Activated CD8-positive, alpha-beta memory T cell treated with anti-CD3 and anti-CD28 coated beads, Interleukin-2, amount 50 U/mL, for 1 hour (primary cell): ENCODE data around the gene ROBO2.

Source experiments
- DNase-seq: peaks from one replicate; pipeline ENCODE4 v3.0.0-alpha.2; 2020; ENCODE audit errors: extremely low read depth

Gene ROBO2

DNA sequence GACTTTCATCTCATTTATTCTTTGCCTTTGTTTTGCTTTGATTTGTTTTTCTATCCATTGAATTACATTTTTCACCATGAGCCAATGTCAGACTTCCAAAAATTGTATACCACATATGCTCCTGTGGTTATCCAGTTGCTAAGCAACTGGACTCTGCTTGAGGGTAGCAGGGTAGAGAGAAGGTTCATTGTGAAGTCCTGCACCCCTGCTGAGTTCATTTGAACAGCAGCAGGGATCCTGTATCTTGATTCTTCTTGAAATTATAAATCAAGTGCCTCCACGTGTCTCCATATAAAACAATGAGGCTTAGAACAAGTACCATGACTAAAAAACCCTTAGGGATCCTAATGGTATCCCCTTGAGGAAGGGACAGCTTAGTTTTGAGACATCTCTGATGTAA lies 449.3 kb downstream of the ROBO2 start:
- no peak for DNase-seq

- DNase-seq: no peak
Measured at GRCh38 chr3:77491961-77492360, 452.1 kb downstream of the ROBO2 start.

DNA sequence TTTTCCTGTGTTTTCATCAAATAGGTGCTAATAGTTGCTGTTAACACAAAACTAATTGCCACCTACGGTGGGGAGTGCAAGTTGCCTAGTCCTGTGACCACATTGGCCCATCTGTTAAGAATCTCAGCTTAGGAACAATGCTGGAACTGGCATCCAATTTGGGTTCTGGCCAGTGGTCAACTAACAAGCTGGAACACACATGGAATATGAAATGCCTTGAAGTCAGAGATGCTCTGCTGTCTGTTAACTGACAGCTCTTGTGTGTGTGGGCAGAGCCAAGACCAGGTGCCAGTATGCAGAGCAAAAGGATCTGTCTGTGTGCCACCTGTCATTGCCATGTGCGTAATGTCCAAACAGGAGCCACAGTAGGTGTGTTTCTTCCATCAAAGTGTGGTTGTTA lies 460.8 kb downstream of the ROBO2 start:
- no peak for DNase-seq

GRCh38 chr3:77506384-77506783 lies 466.5 kb downstream of the ROBO2 start:
- no peak for DNase-seq

DNA sequence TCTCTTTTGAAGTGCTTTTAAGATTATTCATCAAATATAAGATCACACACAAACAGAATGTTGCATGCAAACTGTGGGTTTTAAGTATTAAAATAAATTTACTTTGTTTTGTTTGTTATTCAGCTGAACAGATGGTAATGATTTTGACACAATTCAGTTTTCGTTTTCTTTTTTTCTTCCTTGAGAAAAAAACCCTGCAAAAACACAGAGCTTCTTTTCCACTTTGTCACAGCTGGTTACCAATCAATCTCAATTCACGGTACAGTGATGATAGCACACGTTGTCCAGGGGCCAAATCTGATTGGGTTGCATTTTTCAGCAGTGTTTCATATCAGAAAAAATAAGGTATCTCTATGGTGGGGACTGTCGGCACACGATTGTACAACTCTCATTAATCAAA lies 473.6 kb downstream of the ROBO2 start:
- DNase-seq: no peak

- DNase-seq: no peak
Measured at GRCh38 chr3:77514766-77515165, 474.9 kb downstream of the ROBO2 start.

DNA sequence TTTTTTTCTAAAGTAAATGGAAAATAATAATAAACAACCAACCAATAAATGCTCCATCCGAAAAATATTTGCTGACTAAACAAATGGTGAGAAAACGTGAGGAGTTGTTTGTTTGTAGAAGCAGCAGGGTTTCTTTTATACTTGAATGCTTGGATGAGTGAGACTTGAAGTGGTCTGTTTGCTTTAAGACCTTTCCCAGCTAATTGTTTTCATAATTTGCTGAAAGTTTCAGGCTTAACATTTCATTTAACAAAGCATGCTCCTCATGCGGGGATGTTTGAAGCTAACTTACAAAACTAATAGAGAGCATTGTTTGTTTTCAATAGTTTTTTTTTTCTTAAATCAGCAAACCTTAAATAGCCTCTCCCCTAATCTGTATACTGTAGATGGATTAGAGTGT lies 484.6 kb downstream of the ROBO2 start:
- DNase-seq: no peak

DNA sequence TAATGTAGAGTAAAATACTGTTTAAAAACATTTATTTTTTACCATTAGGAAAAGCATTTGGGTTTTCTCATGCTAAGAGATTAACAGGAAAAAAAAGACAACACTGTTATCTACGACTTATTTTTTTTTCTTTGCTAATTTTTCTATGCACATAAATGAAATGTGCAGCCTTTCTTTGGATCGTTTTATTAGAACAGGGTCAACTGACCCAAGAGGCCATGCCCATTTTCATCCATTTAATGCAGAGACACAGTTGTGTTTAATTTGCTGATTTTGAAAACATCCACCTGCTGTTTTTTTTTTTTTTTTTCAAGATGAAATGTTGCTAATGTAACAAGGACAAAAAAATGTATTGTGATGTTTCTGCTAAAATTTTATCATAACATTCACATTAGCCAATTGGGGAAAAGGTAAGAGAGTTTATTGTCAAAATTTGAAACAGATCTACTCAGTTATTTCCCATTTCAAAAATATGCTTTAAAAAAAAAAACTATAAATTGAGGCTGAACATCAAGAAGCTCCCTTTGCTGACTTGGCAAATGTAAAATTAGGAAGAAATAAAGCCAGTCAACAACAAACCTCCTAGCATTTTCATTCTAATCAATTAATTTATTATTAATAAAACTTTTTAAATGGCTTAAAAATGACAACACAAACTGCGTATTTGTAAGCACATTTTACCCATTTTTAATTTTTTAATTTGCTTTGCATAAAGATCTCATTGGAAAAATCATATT lies 485.2 kb downstream of the ROBO2 start:
- DNase-seq: no peak

GRCh38 chr3:77526573-77527113 lies 486.7 kb downstream of the ROBO2 start:
- DNase-seq: no peak

GRCh38 chr3:77529522-77529921 lies 489.6 kb downstream of the ROBO2 start:
- no peak for DNase-seq

DNA sequence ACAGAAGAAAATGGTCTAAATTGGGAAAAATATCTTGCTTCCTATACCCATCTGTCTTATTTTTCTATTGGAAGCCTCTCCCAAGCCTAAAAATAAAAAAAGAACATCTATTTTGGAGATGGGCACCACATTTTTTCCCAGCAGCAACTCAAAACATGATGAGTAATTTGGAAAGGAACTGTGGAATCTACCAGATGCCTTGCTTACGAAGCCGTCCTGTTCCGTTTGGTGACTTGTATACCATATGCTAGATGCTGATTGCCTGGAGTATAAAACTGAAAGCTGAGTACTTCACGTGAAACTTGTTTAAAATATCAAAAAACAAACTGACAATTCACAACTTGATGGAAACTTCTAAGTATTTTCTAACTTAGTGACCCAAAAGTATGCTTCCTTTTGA lies 491.0 kb downstream of the ROBO2 start:
- DNase-seq: no peak

DNA sequence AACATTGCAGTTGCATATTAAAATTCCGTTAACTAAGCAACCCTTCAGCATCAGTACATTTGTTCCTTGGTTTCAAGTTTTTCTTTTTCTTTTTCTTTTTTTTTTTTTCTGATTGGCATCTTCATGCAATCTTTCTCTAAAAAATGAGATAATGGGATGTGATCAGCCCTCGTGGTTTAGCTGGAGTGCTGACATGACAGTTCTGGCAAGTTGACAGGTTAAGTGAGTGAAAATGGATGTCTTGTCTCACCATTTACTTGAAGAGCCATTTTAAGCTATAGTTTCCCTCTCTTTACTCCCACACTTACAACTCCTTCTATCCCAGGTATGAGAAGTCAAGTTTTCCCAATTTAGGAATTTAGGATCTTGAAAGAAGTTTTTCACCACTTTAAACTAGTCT lies 495.2 kb downstream of the ROBO2 start:
- no peak for DNase-seq

DNA sequence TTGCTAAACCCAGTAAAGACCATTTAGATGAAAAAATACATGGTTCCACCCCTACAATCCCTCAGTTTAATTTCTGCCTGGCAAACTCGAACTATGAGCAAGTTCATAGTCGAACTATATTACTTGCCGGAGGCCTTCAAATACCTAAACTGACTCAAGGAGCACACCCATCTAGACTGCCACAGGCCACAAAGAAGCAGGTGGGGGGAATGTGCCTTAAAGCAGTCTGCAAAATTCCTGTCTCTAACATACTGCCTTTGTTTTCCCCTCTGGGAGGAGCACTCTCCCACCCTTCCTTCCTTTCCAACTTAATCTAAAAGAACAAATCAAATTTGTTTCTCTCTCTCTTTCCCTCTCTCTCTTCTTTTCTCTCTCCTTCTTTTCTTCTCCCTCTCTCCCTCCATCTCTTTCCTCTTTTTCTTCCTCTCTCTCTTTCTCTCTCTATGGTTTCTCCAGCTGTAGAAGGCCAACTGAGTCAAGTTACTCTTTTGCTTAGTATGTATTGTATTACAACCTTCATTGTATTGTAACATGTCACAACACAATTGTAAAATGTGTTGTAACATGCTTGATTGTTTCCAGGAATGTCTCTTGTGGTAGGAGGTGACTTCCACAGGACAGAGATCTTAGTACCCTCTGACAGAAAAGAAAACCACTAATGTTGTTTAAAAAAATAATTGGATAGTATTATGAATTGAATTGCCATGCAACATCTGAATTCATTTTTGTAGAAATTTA lies 496.3 kb downstream of the ROBO2 start:
- no peak for DNase-seq

DNA sequence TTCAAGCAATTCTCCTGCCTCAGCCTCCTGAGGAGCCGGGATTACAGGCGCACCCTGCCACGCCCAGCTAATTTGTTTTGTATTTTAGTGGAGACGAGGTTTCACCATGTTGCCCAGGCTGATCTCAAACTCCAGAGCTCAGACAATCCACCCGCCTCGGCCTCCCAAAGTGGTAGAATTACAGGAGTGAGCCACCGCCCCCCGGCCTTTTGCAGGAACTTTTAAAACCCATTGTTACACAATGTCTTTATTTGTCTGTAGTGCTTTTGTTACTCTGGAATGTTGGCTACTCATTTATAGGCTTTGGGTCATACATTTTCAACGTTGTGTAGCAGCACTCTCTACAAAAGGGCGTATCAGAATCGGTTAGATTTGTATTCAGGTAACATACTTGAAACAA lies 499.1 kb downstream of the ROBO2 start:
- DNase-seq: no peak

- DNase-seq: no peak
Measured at GRCh38 chr3:77539677-77540076, 499.8 kb downstream of the ROBO2 start.

DNA sequence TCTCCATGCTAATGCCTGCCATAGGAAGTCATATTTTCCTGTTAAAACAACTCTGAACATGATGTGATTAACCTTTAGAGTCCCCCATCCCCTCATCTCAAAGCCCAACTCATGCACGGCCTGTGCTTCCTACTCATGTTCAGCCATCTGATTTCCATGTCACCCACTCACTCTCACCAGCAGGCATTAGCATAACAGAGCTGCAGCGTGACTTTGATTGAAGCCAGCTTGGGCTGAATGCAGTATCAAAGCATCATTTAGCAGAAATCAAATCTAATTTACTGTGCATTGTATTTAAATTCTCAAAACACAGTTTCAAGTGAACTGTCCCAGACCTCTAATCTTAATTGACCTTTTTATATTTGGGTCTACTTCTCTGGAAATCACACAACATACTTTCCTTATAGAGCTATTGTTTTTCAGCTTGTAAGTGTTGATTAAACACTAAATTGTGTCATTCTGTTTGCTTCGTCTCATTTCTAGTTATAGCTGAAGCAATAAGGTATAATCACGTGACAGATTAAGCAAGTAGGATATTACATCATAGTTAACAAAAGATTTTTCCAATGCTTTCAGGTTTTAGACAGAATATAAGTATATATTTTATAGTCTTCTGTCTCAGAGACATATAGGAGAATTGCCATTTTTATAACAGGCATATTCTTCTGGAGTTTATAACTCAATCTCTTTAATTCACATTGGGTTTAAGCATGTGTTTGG lies 501.5 kb downstream of the ROBO2 start:
- DNase-seq: no peak

DNA sequence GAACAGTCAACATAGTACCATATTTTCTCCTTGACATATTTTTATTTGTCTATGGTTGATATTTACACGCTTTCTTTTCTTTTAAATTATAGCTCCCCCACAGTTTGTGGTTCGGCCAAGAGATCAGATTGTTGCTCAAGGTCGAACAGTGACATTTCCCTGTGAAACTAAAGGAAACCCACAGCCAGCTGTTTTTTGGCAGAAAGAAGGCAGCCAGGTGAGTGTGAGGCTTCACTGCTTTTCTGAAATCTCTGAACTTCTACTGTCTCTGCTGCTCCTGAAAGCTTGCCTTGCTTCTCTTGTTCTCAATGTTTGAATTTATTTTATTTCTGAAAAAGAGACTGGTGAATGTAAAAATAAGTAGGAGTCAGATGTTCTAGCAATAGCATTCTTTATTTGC lies 506.3 kb downstream of the ROBO2 start:
- DNase-seq: no peak

- no peak for DNase-seq
Measured at GRCh38 chr3:77549034-77549433, 509.1 kb downstream of the ROBO2 start.

DNA sequence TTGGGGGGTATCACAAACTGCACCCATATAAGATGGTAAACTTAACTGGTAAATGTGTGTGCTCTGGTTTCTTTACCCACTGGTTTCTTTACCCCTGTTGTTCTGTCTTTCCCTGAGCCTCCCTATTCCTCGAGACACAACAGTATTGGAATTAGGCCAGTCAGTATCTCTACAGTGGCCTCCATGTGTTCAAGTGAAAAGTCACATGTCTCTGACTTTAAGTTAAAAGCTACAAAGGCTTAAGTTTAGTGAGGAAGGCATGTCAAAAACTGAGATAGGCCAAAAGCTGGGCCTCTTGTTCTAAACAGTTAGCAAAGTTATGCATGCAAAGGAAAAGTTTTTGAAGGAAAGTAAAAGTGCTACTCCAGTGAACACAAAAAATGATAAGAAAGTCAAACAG lies 513.3 kb downstream of the ROBO2 start:
- no peak for DNase-seq

DNA sequence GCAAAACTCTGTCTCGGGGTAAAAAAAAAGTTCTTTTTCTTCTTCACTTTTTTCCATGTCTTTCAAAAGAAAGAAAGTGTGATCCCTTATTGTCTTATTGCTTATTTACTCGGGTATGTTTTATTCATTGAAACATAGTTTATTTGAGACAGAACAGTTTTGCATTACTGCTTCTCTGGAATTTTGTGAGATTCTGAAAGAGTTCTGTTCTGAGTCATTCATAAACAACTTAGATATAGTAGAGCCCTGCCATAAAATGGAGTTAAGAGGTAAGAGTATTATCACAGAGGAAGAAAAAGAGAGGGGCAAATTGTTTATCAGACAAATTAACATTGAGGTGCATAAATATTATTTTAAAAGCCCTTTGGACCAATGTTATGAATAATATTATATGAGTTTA lies 522.2 kb downstream of the ROBO2 start:
- no peak for DNase-seq

DNA sequence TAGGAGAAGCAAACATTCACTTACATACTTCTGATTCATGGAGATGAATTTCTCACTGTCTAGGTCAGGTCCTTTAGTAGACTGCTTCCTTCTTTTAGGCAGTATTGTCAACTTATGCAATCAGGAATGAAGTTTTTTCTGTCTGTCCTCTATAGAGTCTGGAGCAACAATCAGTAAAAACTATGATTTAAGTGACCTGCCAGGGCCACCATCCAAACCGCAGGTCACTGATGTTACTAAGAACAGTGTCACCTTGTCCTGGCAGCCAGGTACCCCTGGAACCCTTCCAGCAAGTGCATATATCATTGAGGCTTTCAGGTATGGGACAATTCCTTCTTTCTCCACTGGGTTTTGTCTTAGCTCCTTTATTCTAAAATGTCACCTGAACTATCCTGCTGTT lies 523.1 kb downstream of the ROBO2 start:
- DNase-seq: no peak

- DNase-seq: no peak
Measured at GRCh38 chr3:77566055-77566454, 526.2 kb downstream of the ROBO2 start.
